GM19025 (cell line): ENCODE measurements around the gene PRKCI.
"Not testable (repeated sequence)": the region's sequence is repeated elsewhere in the genome, so short reads cannot be mapped to it uniquely, and the experiment has no call there.

Experiments
- ATAC-seq: cut with Tn5 transposase; IDR thresholded peaks from one replicate; pipeline ENCODE4 v1.9.1; 2021; ENCODE audit warnings: mild to moderate bottlenecking, low read depth, moderate library complexity; ENCODE audit not compliant: unreplicated experiment

Gene PRKCI

GRCh38 chr3:170277833-170278580, 55.8 kb downstream of the PRKCI start:
- ATAC-seq: no peak

GRCh38 chr3:170278627-170279026, 56.4 kb downstream of the PRKCI start:
- ATAC-seq: no peak

DNA sequence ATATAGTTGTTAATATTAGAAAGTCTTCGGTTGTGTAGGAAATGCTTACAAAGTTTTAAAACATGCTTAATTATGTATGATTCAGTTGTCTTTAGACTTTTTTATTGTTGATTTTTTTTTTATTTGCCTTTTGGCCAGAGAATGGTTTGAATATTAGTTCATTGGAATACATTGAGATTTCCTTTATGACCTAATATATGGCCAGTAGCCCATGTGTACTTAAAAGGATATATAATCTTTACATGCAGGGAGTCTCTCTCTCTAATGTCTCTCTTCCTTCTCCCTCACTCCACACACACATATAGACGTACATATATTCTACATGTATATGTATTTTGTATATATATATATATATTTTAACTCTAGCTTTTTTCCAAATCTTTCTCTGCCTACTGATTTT, 68.0 kb downstream of the PRKCI start:
- no peak for ATAC-seq

GRCh38 chr3:170295586-170295985, 73.4 kb downstream of the PRKCI start:
- ATAC-seq: no peak

DNA sequence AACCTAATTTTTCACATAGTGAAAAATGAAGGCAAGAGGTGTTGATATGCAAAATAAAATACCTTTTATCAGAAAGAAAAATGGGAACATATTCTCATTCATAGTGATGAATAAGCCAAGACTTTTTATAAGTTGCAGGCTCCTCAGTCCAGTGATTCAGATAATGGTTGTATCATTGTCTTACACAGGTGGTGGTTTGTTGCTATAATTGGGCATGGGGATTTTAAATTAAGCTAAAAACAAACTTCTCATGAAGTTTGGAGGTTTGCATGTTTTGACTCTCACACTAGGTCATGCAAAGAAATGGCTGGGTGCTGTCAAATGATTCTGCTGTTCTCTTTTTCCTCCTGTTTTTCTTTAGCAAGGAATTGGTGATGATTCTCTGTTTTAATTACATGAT, 74.5 kb downstream of the PRKCI start:
- ATAC-seq: no peak

GRCh38 chr3:170301405-170301804, 79.2 kb downstream of the PRKCI start:
- no peak for ATAC-seq

DNA sequence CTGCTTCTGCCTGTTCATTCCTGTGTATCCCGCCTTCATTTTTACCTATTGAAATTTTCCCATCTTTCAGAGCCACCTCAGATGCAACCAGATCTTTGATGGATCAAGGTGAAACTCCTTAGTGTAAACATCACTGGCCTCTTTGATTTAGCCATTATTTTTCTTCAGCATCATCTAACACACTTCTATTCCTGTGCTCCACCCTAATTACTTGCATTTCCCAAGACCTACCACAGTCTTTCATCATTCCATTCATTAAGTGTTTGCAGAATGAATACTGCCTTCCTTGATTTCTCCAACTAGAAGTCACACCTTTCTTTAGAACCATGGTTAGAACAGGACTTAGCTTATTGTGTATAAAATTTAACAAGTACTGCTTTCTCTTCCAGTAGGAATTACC, 79.8 kb downstream of the PRKCI start:
- ATAC-seq: no peak

- ATAC-seq: no peak
Observed at GRCh38 chr3:170306015-170306414, 83.8 kb downstream of the PRKCI start.

DNA sequence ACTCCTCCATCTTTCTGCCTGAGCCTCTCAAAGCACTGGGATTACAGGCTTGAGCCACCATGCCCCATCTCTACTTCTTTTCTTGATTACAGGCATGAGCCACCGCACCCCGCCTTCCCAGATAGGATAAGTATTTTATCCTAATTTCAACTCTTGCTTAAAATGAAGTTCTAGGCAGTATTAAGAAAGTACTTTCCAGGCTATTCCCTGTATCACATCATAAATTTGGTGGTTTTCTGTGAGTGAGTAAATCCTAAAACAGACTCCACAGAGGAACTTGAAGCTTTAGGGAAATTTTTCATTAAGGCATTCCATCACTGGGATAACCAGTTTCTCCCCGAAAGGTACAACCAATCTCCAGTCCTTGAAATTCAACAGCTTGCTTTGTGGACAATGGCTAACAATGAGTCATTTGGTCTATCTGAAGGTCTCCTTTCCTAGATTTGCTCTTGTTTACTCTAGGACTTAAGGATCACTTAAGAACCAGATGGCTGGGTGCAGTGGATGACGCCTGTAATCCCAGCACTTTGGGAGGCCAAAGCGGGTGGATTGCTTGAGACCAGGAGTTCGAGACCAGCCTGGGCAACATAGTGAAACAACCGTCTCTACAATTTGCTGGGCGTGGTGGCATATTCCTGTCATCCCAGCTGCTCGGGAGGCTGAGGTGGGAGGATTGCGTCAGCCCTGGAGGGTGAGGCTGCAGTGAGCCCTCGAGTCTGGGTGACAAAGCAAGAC, 85.6 kb downstream of the PRKCI start:
- no peak for ATAC-seq

- ATAC-seq: no peak
Observed at GRCh38 chr3:170309046-170309445, 86.8 kb downstream of the PRKCI start.

- no peak for ATAC-seq
Observed at GRCh38 chr3:170317954-170318353, 95.7 kb downstream of the PRKCI start.

DNA sequence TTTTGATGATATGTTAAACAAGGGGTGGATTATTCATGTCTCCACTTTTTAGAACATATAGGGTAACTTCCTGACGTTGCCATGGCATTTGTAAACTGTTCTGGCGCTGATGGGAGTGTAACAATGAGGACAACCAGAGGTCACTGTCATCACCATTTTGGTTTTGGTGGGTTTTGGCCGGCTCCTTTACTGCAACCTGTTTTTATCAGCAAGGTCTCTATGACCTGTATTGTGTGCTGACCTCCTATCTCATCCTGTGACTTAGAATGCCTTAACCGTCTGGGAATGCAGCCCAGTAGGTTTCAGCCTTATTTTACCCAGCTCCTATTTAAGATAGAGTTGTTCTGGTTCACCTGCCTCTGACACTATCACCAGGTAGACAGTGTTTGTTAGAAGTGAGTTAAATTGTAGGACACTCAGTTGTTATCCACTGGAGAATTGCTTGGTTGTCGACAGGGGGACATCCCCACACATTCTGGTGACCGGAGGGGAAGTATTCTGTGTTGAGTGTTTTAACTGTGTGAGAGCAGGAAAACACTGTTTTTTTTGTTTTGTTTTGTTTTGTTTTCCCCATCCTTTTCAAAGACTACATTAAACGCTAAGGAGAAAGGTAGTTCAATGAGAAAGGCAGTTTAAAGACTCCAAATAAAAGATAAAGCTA, 98.4 kb downstream of the PRKCI start:
- no peak for ATAC-seq

GRCh38 chr3:170321321-170322034, 99.3 kb downstream of the PRKCI start:
- no peak for ATAC-seq

- no peak for ATAC-seq
Observed at GRCh38 chr3:170322566-170323269, 100.5 kb downstream of the PRKCI start.

DNA sequence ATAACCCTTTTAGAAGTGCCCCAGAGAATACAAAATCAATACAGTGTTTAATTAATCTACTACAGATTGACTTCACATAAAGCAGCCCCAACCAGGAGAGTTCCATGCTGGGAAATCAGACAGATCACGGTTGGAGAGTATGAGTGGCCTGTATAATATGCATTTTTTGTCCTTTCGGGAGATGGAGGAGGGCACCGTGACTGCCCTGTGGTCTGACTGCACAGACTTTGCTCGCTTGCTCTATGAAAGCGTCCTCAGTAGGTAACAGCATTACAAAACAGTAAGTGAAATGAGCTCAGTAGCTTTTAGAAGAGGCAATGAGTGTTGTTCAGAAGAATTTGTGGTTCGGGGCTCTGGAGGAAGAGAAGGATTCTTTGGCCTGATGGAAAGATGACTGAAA, 101.1 kb downstream of the PRKCI start:
- ATAC-seq: no peak

GRCh38 chr3:170324962-170325361, 102.7 kb downstream of the PRKCI start:
- no peak for ATAC-seq

GRCh38 chr3:170327040-170327808, 105.0 kb downstream of the PRKCI start:
- ATAC-seq: no peak

DNA sequence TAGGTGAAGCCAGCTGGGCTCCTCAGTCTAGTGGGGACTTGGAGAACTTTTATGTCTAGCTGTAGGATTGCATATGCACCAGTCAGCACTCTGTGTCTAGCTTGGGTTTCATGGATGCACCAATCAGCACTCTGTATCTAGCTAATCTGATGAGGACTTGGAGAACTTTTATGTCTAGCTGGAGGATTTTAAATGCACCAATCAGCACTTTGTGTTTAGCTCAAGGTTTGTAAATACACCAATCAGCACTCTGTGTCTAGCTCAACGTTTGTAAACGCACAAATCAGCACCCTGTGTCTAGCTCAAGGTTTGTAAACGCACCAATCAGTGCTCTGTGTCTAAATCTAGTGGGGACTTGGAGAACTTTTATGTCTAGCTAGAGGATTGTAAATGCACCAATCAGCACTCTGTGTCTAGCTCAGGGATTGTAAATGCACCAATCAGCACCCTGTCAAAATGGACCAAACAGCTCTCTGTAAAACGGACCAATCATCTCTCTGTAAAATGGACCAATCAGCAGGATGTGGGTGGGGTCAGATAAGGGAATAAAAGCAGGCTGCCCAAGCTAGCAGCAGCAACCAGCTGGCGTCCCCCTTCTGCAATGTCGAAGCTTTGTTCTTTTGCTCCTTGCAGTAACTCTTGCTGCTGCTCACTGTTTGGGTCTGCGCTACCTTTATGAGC, 105.8 kb downstream of the PRKCI start:
- ATAC-seq: not testable (repeated sequence)

GRCh38 chr3:170330366-170330765, 108.1 kb downstream of the PRKCI start:
- no peak for ATAC-seq
